ENCODE results near the gene PTPN23.
"Not testable (repeated sequence)": the region's sequence is repeated elsewhere in the genome, so short reads cannot be mapped to it uniquely, and the experiment has no call there.

Gene PTPN23

DNA sequence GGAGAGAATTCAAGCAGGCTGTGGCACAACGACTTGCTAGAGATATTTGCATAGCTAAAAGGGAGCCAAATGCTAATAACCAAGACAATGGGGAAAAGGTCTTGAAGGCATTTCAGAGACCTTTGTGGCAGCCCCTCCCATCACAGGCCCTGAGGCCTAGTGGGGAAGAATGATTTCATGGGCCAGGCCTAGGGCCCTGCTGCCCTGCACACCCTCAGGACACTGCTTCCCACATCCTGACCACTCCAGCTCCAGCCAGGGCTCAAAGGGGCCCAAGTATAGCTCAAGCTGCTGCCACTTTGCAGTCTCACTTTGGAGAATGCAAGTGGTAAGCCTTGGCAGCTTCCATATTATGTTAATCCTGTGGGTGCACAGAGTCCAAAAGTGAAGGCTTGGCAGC, 21.5 kb upstream of the PTPN23 start:
- TF ChIP-seq, protein P1, sequence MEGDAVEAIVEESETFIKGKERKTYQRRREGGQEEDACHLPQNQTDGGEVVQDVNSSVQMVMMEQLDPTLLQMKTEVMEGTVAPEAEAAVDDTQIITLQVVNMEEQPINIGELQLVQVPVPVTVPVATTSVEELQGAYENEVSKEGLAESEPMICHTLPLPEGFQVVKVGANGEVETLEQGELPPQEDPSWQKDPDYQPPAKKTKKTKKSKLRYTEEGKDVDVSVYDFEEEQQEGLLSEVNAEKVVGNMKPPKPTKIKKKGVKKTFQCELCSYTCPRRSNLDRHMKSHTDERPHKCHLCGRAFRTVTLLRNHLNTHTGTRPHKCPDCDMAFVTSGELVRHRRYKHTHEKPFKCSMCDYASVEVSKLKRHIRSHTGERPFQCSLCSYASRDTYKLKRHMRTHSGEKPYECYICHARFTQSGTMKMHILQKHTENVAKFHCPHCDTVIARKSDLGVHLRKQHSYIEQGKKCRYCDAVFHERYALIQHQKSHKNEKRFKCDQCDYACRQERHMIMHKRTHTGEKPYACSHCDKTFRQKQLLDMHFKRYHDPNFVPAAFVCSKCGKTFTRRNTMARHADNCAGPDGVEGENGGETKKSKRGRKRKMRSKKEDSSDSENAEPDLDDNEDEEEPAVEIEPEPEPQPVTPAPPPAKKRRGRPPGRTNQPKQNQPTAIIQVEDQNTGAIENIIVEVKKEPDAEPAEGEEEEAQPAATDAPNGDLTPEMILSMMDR (IDR thresholded peaks at IDR 0.05; ENCODE audit: low read length), result no peak
- TF ChIP-seq EZH2 (optimal IDR thresholded peaks at IDR 0.05; ENCODE audit: low read depth, low read length) (no peak), EZH2phosphoT487 (IDR thresholded peaks at IDR 0.05; ENCODE audit: low read length) (no peak)
- no peaks in the 10 kb centered on the region for H3K9me3 ChIP-seq (replicated peaks; ENCODE audit: insufficient read depth, low read length)
- no peak for DNase-seq

DNA sequence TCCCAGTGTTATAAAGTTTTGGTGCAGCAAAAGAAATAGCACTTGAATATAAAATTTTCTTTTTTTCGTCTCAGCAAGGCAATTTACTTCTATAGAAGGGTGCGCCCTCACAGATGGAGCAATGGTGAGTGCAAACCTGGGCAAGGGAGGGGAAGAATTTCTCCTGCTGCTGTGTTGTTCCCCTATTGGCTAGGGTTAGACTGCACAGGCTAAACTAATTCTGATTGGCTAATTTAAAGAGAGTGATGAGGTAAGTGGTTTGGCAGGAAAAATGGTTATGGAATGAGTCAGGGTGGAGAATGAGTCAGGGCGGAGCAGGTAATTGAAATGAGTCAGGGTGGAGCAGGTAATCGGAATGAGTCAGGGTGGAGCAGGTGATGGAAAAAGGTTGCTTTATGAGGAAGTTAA, 20.7 kb upstream of the PTPN23 start:
- H3K9me2 ChIP-seq (replicated peaks; ENCODE audit: insufficient read depth, low read length); H3K79me2 ChIP-seq (ENCODE audit: low read length); H3K27me3 ChIP-seq (replicated peaks; ENCODE audit: insufficient read depth, low read length); H3K4me2 ChIP-seq (ENCODE audit: low read depth, low read length); DNase-seq; H3K9ac ChIP-seq (ENCODE audit: low read length); H3K9me3 ChIP-seq (replicated peaks; ENCODE audit: insufficient read depth, low read length); H3F3A ChIP-seq (ENCODE audit: insufficient read depth, low read length); H2AFZ ChIP-seq (ENCODE audit: low read length); H3K4me1 ChIP-seq (ENCODE audit: low read length); H3K27ac ChIP-seq (ENCODE audit: low read length); H3K36me3 ChIP-seq (replicated peaks; ENCODE audit: insufficient read depth, low read length); H4K20me1 ChIP-seq (ENCODE audit: insufficient read depth, low read length); H3K4me3 ChIP-seq (ENCODE audit: low read length): not testable (repeated sequence)

More for the DNA sequence above, 21.5 kb upstream of the PTPN23 start:
- Histone ChIP-seq H3K4me1 (ENCODE audit: low read length) (no peaks in the 10 kb centered on the region), H4K20me1 (ENCODE audit: insufficient read depth, low read length) (no peaks in the 10 kb centered on the region), H3K79me2 (ENCODE audit: low read length) (no peaks in the 10 kb centered on the region), H3F3A (ENCODE audit: insufficient read depth, low read length) (no peaks in the 10 kb centered on the region), H3K4me2 (ENCODE audit: low read depth, low read length) (no peak overlapping the region), H3K4me3 (ENCODE audit: low read length) (no peak overlapping the region), H2AFZ (ENCODE audit: low read length) (no peak overlapping the region), H3K36me3 (replicated peaks; ENCODE audit: insufficient read depth, low read length) (no peaks in the 10 kb centered on the region), H3K9me2 (replicated peaks; ENCODE audit: insufficient read depth, low read length) (no peaks in the 10 kb centered on the region), H3K9ac (ENCODE audit: low read length) (no peak overlapping the region), H3K27me3 (replicated peaks; ENCODE audit: insufficient read depth, low read length) (no peaks in the 10 kb centered on the region), H3K27ac (ENCODE audit: low read length) (no peak overlapping the region)

DNA sequence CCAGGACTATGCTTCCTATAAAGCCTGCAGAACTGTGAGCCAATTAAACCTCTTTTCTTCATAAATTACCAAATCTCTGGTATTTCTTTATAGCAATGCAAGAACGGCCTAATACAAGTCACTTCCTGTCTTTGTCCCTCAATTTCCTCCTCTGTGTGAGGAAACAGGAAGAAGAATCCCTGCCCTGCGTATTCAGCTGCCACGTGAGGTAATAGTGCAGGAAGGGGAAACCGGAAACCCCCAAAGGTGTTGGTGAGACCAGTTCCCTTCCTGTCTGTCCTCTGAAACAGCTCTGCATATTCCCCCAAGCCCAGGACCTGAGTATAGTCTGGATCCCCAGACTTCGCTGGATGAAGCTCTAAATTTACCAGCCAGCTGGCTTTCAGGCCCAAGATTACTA, 18.1 kb upstream of the PTPN23 start:
- no peaks in the 10 kb centered on the region for H3K27me3 ChIP-seq (replicated peaks; ENCODE audit: insufficient read depth, low read length)
- no peak overlapping the region for H3K27ac ChIP-seq (ENCODE audit: low read length)
- H3K36me3 ChIP-seq (replicated peaks; ENCODE audit: insufficient read depth, low read length), result no peaks in the 10 kb centered on the region
- TF ChIP-seq, protein P1 (IDR thresholded peaks at IDR 0.05; ENCODE audit: low read length), result no peak
- TF ChIP-seq EZH2phosphoT487 (IDR thresholded peaks at IDR 0.05; ENCODE audit: low read length), result no peak
- TF ChIP-seq EZH2 (optimal IDR thresholded peaks at IDR 0.05; ENCODE audit: low read depth, low read length), result no peak
- H3K9me2 ChIP-seq (replicated peaks; ENCODE audit: insufficient read depth, low read length), result no peaks in the 10 kb centered on the region
- no peak overlapping the region for H2AFZ ChIP-seq (ENCODE audit: low read length)
- no peak for DNase-seq
- H3K79me2 ChIP-seq (ENCODE audit: low read length), result no peaks in the 10 kb centered on the region
- H3K4me3 ChIP-seq (ENCODE audit: low read length), result no peak overlapping the region
- no peaks in the 10 kb centered on the region for H3K9me3 ChIP-seq (replicated peaks; ENCODE audit: insufficient read depth, low read length)
- no peak overlapping the region for H3K4me2 ChIP-seq (ENCODE audit: low read depth, low read length)
- no peaks in the 10 kb centered on the region for H3K4me1 ChIP-seq (ENCODE audit: low read length)
- no peak overlapping the region for H3K9ac ChIP-seq (ENCODE audit: low read length)
- no peaks in the 10 kb centered on the region for H4K20me1 ChIP-seq (ENCODE audit: insufficient read depth, low read length)
- H3F3A ChIP-seq (ENCODE audit: insufficient read depth, low read length), result no peaks in the 10 kb centered on the region

DNA sequence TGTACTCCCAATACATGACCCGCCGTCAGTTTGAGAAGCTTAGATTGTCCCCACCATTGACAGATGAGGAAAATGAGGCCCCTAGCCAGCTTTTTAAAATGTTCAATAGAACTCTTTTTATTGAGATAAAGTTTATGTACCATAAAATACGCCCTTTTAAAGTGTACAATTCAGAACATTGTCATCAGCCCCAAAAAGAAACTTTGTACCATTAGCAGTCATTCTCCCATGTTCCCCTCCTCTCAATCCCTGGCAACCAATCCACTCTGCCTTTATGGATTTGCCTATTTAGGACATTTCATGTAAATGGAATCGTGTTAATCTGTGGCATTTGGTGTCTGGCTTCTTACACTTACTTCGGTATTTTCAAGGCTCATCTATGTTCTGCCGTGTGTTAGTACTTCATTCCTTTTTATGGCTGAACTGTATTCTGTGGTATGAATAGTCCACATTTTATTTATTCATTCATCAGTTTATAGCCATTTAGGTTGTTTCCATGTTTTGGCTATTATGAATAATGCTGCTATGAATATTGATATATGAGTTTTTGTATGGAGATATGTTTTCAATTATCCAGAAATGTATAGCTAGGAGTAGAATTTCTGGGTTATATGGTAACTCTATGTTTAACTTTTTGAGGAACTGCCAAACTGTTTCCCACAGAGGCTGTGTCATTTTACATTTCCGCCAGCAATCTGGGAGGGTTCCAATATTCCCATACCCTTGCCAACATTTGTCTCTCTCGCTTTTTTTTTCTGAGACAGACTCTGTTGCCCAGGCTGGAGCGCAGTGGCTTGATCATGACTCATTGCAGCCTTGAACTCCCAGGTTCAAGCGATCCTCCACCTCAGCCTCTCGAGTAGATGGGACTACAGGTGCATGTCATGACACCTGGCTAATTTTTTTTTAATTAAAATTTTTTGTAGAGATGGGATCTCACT, 15.3 kb upstream of the PTPN23 start:
- H3K4me1 ChIP-seq (ENCODE audit: low read length), result no peaks in the 10 kb centered on the region
- no peaks in the 10 kb centered on the region for H3K9me3 ChIP-seq (replicated peaks; ENCODE audit: insufficient read depth, low read length)
- H3K79me2 ChIP-seq (ENCODE audit: low read length), result no peaks in the 10 kb centered on the region
- DNase-seq, result no peak
- no peaks in the 10 kb centered on the region for H3K36me3 ChIP-seq (replicated peaks; ENCODE audit: insufficient read depth, low read length)
- no peaks in the 10 kb centered on the region for H3F3A ChIP-seq (ENCODE audit: insufficient read depth, low read length)
- H3K9me2 ChIP-seq (replicated peaks; ENCODE audit: insufficient read depth, low read length), result no peaks in the 10 kb centered on the region
- H3K9ac ChIP-seq (ENCODE audit: low read length), result no peak overlapping the region
- H3K4me2 ChIP-seq (ENCODE audit: low read depth, low read length), result no peak overlapping the region
- no peaks in the 10 kb centered on the region for H3K27me3 ChIP-seq (replicated peaks; ENCODE audit: insufficient read depth, low read length)
- TF ChIP-seq EZH2phosphoT487 (IDR thresholded peaks at IDR 0.05; ENCODE audit: low read length), result no peak
- TF ChIP-seq EZH2 (optimal IDR thresholded peaks at IDR 0.05; ENCODE audit: low read depth, low read length), result no peak
- TF ChIP-seq, protein P1 (IDR thresholded peaks at IDR 0.05; ENCODE audit: low read length), result no peak
- no peak overlapping the region for H3K27ac ChIP-seq (ENCODE audit: low read length)
- no peaks in the 10 kb centered on the region for H4K20me1 ChIP-seq (ENCODE audit: insufficient read depth, low read length)
- H2AFZ ChIP-seq (ENCODE audit: low read length), result no peak overlapping the region
- no peak overlapping the region for H3K4me3 ChIP-seq (ENCODE audit: low read length)
